Endometrium (tissue), 2 donors: ENCODE data around the gene SUMO3.
"Not testable (repeated sequence)": the region's sequence is repeated elsewhere in the genome, so short reads cannot be mapped to it uniquely, and the experiment has no call there.

Source experiments
- FAIRE-seq: peaks from 2 replicates; lab custom pipeline; 2012; peaks lifted over from hg19 to GRCh38; lab: Jason Lieb, UNC
- donor health status: control.
- donor health status: control.

The SUMO3 gene

GRCh38 chr21:44846485-44847260, 28.8 kb upstream of the SUMO3 start:
- no peak for FAIRE-seq

GRCh38 chr21:44846224-44846484, 28.3 kb upstream of the SUMO3 start:
- no peak for FAIRE-seq

- no peak for FAIRE-seq
These were observed 27.8 kb upstream of the SUMO3 start for GRCh38 chr21:44845418-44846223.

GRCh38 chr21:44844256-44844655, 26.4 kb upstream of the SUMO3 start:
- no peak for FAIRE-seq

GRCh38 chr21:44842721-44843445, 25.0 kb upstream of the SUMO3 start:
- FAIRE-seq = no peak

- no peak for FAIRE-seq
These were observed 24.2 kb upstream of the SUMO3 start for GRCh38 chr21:44842087-44842486.

GRCh38 chr21:44840771-44841170, 22.9 kb upstream of the SUMO3 start:
- no peak for FAIRE-seq

GRCh38 chr21:44838951-44839350, 21.1 kb upstream of the SUMO3 start:
- no peak for FAIRE-seq

GRCh38 chr21:44838039-44838895, 20.4 kb upstream of the SUMO3 start:
- FAIRE-seq = no peak

GRCh38 chr21:44837537-44837936, 19.7 kb upstream of the SUMO3 start:
- FAIRE-seq = no peak

GRCh38 chr21:44836666-44837471, 19.0 kb upstream of the SUMO3 start:
- no peak for FAIRE-seq

- FAIRE-seq = no peak
These were observed 18.4 kb upstream of the SUMO3 start for GRCh38 chr21:44836349-44836665.

GRCh38 chr21:44835647-44835973, 17.7 kb upstream of the SUMO3 start:
- FAIRE-seq = no peak

GRCh38 chr21:44834951-44835646, 17.2 kb upstream of the SUMO3 start:
- no peak for FAIRE-seq

GRCh38 chr21:44834231-44834950, 16.5 kb upstream of the SUMO3 start:
- FAIRE-seq = no peak

GRCh38 chr21:44833663-44834062, 15.8 kb upstream of the SUMO3 start:
- no peak for FAIRE-seq

GRCh38 chr21:44832516-44833255, 14.8 kb upstream of the SUMO3 start:
- FAIRE-seq = not testable (repeated sequence)

- no peak for FAIRE-seq
These were observed 13.5 kb upstream of the SUMO3 start for GRCh38 chr21:44831227-44831860.

- no peak for FAIRE-seq
These were observed 11.7 kb upstream of the SUMO3 start for GRCh38 chr21:44829507-44830092.
